Liver (tissue), 9 donors: ENCODE data around the gene LSM6. TPM values are rescaled to one million over a fixed set of nuclear protein-coding genes. Genes with fewer than 3 reads are reported as not detected.

Experiments
- DNase-seq: peaks from one replicate; pipeline ENCODE4 v3.0.0-alpha.2; 2017; ENCODE audit warnings: low spot score
- H3K27ac ChIP-seq, 2 donors: one replicate each; pipeline ENCODE4 v1.7.0; 2013; ENCODE audit warnings: inconsistent platforms in 2 of 2, low read length in 2 of 2, control low read depth in 1 of 2, low read depth in 1 of 2, mild to moderate bottlenecking in 1 of 2
- H3K27me3 ChIP-seq, 4 donors: one replicate each; pipeline versions ENCODE4 v1.6.1 to v1.7.0; 2013; ENCODE audit warnings: low read length in 3 of 4, inconsistent platforms in 1 of 4, mild to moderate bottlenecking in 1 of 4, moderate library complexity in 1 of 4; ENCODE audit not compliant: control insufficient read depth in 4 of 4, insufficient read depth in 4 of 4
- H3K36me3 ChIP-seq, 4 donors: one replicate each; pipeline versions ENCODE4 v1.6.1 to v1.7.0; 2013; ENCODE audit warnings: low read length in 3 of 4, mild to moderate bottlenecking in 3 of 4, low read depth in 1 of 4, moderate library complexity in 1 of 4; ENCODE audit not compliant: control insufficient read depth in 4 of 4, insufficient read depth in 3 of 4
- H3K4me1 ChIP-seq, 4 donors: one replicate each; pipeline versions ENCODE4 v1.6.1 to v1.7.0; 2013; ENCODE audit warnings: low read length in 3 of 4, mild to moderate bottlenecking in 3 of 4, moderate library complexity in 1 of 4; ENCODE audit not compliant: control insufficient read depth in 4 of 4, insufficient read depth in 4 of 4
- H3K4me3 ChIP-seq, 3 donors: one replicate each; pipeline versions ENCODE4 v1.6.1 to v1.7.0; 2013; ENCODE audit warnings: low read length in 3 of 3, control low read depth in 1 of 3, low read depth in 1 of 3, mild to moderate bottlenecking in 1 of 3
- H3K9ac ChIP-seq, 2 donors: one replicate each; pipeline ENCODE4 v1.7.0; 2013; ENCODE audit warnings: low read length in 2 of 2, mild to moderate bottlenecking in 2 of 2, moderate library complexity in 2 of 2, control low read depth in 1 of 2, low read depth in 1 of 2
- H3K9me3 ChIP-seq, 4 donors: one replicate each; pipeline versions ENCODE4 v1.6.1 to v1.7.0; 2013; ENCODE audit warnings: low read length in 3 of 4; ENCODE audit not compliant: control insufficient read depth in 4 of 4
- EGR1 ChIP-seq, 2 donors: IDR thresholded peaks; 2 replicates each; pipeline ENCODE4 v1.6.1; 2016 to 2018; ENCODE audit warnings: antibody characterized with exemption in 2 of 2, low read depth in 2 of 2
- FOXA1 ChIP-seq: IDR thresholded peaks from 2 replicates; pipeline ENCODE4 v1.6.1; 2016; ENCODE audit warnings: antibody characterized with exemption
- FOXA2 ChIP-seq: IDR thresholded peaks from 2 replicates; pipeline ENCODE4 v1.6.1; 2016; ENCODE audit warnings: antibody characterized with exemption
- GABPA ChIP-seq, 2 donors: IDR thresholded peaks in 1 of 2; conservative IDR thresholded peaks in 1 of 2; 2 replicates each; pipeline ENCODE4 v1.6.1; 2016; ENCODE audit warnings: antibody characterized with exemption in 2 of 2, mild to moderate bottlenecking in 1 of 2, moderate library complexity in 1 of 2
- HNF4A ChIP-seq, 2 donors: conservative IDR thresholded peaks; 2 replicates each; pipeline ENCODE4 v1.6.1; 2016; ENCODE audit warnings: antibody characterized with exemption in 2 of 2, mild to moderate bottlenecking in 2 of 2
- HNF4G ChIP-seq: IDR thresholded peaks from 2 replicates; pipeline ENCODE4 v1.6.1; 2016; ENCODE audit warnings: antibody characterized with exemption
- JUND ChIP-seq, 2 donors: IDR thresholded peaks; 2 replicates each; pipeline ENCODE4 v1.6.1; 2016; ENCODE audit warnings: antibody characterized with exemption in 2 of 2
- NR2F2 ChIP-seq: IDR thresholded peaks from 2 replicates; pipeline ENCODE4 v1.6.1; 2016; ENCODE audit warnings: antibody characterized with exemption
- RAD21 ChIP-seq, 2 donors: IDR thresholded peaks; 2 replicates each; pipeline ENCODE4 v1.6.1; 2016; ENCODE audit warnings: antibody characterized with exemption in 2 of 2, mild to moderate bottlenecking in 2 of 2
- RXRA ChIP-seq, 2 donors: IDR thresholded peaks; 2 replicates each; pipeline ENCODE4 v1.6.1; 2017 to 2018; ENCODE audit warnings: antibody characterized with exemption in 2 of 2, mild to moderate bottlenecking in 1 of 2
- SP1 ChIP-seq: IDR thresholded peaks from 2 replicates; pipeline ENCODE4 v1.6.1; 2018; ENCODE audit warnings: antibody characterized with exemption, mild to moderate bottlenecking
- TAF1 ChIP-seq: conservative IDR thresholded peaks from 2 replicates; pipeline ENCODE4 v1.6.1; 2016; ENCODE audit warnings: antibody characterized with exemption, mild to moderate bottlenecking
- YY1 ChIP-seq: IDR thresholded peaks from 2 replicates; pipeline ENCODE4 v1.6.1; 2016; ENCODE audit warnings: antibody characterized with exemption, mild to moderate bottlenecking
- WGBS: extraction: QIAGEN DNeasy Blood & Tissue Kit; methylation state at CpG from one replicate; pipeline ENCODE4 v1.1.7; 2013; 5-methylcytosine and 5-hydroxymethylcytosine counted together
- polyA plus RNA-seq, 2 donors: library from polyadenylated mRNA; stranded (reverse) in 1 of 2; unstranded in 1 of 2; fragments of 200-250 nt in 1 of 2; fragments of >200 nt in 1 of 2; fragmentation: Nextera tagmentation in 1 of 2; extraction: Ambion mirVana in 1 of 2; gene quantifications; one replicate each; pipeline versions ENCODE4 v1.2.1 to v1.2.3, GENCODE V29; 2013 to 2015
- total RNA-seq, 2 donors: library from RNA; depleted of rRNA; stranded (reverse); fragments of >200 nt; gene quantifications; one replicate each; pipeline ENCODE4 v1.2.3, GENCODE V29; 2014
- TF ChIP-seq, protein P1 (sequence below): fragments of 150-350 bp; IDR thresholded peaks from 2 replicates; pipeline ENCODE4 v1.5.1; 2017; ENCODE audit warnings: improper control_type of control experiment, low read depth, low read length; ENCODE audit not compliant: missing input control
- TF ChIP-seq, protein P2 (sequence below): IDR thresholded peaks from 2 replicates; pipeline ENCODE4 v1.6.1; 2016; ENCODE audit warnings: antibody characterized with exemption
- TF ChIP-seq, protein P3 (sequence below): IDR thresholded peaks from 2 replicates; pipeline ENCODE4 v1.6.1; 2016; ENCODE audit warnings: antibody characterized with exemption
- TF ChIP-seq, protein P4 (sequence below): IDR thresholded peaks from 2 replicates; pipeline ENCODE4 v1.6.1; 2016; ENCODE audit warnings: antibody characterized with exemption, mild to moderate bottlenecking
- TF ChIP-seq, protein P5 (sequence below): IDR thresholded peaks from 2 replicates; pipeline ENCODE4 v1.6.1; 2016; ENCODE audit warnings: antibody characterized with exemption
- donor health status: healthy.
- donor health status: healthy.
- donor health status: healthy.
- donor health status: healthy.
- donor health status: healthy.

The LSM6 gene
- total and polyA plus RNA-seq, 4 donors = 14.7 to 26.9 (median 24.2) TPM

DNA sequence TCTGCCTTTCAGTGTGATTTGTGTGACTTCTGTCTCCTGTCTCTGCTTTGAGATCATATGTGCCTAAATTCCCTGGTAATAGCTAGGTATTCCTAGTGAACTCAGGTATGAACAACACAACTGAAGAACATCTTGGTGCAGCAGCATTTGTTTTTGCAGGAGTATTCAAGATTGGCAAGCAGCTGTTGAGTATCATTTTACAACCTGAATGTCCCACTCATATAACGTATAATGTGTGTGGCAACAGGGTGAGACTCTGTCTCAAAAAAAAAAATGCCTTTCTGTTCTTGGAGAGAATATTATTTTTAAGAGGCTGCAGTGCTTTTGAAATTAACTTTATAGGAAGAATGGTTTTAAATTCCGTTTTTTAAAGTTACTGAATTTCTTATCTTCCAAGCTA lies 7.7 kb downstream of the LSM6 start:
- TF ChIP-seq, protein P1, sequence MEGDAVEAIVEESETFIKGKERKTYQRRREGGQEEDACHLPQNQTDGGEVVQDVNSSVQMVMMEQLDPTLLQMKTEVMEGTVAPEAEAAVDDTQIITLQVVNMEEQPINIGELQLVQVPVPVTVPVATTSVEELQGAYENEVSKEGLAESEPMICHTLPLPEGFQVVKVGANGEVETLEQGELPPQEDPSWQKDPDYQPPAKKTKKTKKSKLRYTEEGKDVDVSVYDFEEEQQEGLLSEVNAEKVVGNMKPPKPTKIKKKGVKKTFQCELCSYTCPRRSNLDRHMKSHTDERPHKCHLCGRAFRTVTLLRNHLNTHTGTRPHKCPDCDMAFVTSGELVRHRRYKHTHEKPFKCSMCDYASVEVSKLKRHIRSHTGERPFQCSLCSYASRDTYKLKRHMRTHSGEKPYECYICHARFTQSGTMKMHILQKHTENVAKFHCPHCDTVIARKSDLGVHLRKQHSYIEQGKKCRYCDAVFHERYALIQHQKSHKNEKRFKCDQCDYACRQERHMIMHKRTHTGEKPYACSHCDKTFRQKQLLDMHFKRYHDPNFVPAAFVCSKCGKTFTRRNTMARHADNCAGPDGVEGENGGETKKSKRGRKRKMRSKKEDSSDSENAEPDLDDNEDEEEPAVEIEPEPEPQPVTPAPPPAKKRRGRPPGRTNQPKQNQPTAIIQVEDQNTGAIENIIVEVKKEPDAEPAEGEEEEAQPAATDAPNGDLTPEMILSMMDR = no peak
- TF ChIP-seq, protein P2, sequence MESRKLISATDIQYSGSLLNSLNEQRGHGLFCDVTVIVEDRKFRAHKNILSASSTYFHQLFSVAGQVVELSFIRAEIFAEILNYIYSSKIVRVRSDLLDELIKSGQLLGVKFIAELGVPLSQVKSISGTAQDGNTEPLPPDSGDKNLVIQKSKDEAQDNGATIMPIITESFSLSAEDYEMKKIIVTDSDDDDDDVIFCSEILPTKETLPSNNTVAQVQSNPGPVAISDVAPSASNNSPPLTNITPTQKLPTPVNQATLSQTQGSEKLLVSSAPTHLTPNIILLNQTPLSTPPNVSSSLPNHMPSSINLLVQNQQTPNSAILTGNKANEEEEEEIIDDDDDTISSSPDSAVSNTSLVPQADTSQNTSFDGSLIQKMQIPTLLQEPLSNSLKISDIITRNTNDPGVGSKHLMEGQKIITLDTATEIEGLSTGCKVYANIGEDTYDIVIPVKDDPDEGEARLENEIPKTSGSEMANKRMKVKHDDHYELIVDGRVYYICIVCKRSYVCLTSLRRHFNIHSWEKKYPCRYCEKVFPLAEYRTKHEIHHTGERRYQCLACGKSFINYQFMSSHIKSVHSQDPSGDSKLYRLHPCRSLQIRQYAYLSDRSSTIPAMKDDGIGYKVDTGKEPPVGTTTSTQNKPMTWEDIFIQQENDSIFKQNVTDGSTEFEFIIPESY = no peak
- TF ChIP-seq GABPA (IDR thresholded peaks at IDR 0.05 in 1 of 2, conservative IDR thresholded peaks at IDR 0.05 in 1 of 2) = no peak
- TF ChIP-seq, protein P3, sequence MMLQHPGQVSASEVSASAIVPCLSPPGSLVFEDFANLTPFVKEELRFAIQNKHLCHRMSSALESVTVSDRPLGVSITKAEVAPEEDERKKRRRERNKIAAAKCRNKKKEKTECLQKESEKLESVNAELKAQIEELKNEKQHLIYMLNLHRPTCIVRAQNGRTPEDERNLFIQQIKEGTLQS = no peak
- no peak for TF ChIP-seq NR2F2
- no peak for TF ChIP-seq JUND (IDR thresholded peaks at IDR 0.05)
- TF ChIP-seq SP1 = no peak
- TF ChIP-seq HNF4G = no peak
- TF ChIP-seq EGR1 (IDR thresholded peaks at IDR 0.05; ENCODE audit: low read depth in 2 of 2) = no peak
- no peak for TF ChIP-seq RXRA (IDR thresholded peaks at IDR 0.05)
- TF ChIP-seq HNF4A (conservative IDR thresholded peaks at IDR 0.05) = no peak
- TF ChIP-seq FOXA1 = no peak
- TF ChIP-seq, protein P4, sequence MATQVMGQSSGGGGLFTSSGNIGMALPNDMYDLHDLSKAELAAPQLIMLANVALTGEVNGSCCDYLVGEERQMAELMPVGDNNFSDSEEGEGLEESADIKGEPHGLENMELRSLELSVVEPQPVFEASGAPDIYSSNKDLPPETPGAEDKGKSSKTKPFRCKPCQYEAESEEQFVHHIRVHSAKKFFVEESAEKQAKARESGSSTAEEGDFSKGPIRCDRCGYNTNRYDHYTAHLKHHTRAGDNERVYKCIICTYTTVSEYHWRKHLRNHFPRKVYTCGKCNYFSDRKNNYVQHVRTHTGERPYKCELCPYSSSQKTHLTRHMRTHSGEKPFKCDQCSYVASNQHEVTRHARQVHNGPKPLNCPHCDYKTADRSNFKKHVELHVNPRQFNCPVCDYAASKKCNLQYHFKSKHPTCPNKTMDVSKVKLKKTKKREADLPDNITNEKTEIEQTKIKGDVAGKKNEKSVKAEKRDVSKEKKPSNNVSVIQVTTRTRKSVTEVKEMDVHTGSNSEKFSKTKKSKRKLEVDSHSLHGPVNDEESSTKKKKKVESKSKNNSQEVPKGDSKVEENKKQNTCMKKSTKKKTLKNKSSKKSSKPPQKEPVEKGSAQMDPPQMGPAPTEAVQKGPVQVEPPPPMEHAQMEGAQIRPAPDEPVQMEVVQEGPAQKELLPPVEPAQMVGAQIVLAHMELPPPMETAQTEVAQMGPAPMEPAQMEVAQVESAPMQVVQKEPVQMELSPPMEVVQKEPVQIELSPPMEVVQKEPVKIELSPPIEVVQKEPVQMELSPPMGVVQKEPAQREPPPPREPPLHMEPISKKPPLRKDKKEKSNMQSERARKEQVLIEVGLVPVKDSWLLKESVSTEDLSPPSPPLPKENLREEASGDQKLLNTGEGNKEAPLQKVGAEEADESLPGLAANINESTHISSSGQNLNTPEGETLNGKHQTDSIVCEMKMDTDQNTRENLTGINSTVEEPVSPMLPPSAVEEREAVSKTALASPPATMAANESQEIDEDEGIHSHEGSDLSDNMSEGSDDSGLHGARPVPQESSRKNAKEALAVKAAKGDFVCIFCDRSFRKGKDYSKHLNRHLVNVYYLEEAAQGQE = no peak
- no peak for TF ChIP-seq TAF1
- TF ChIP-seq, protein P5, sequence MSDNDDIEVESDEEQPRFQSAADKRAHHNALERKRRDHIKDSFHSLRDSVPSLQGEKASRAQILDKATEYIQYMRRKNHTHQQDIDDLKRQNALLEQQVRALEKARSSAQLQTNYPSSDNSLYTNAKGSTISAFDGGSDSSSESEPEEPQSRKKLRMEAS = no peak
- no peak for TF ChIP-seq YY1
- no peak for TF ChIP-seq FOXA2
- no peak for TF ChIP-seq RAD21 (IDR thresholded peaks at IDR 0.05)
- no peak overlapping the region for H3K9ac ChIP-seq
- no peak overlapping the region for H3K4me3 ChIP-seq
- H3K36me3 ChIP-seq = peaks cover 0 to 17% (median 13%) of the 10 kb centered on the region in 4 donors
- no peaks in the 10 kb centered on the region for H3K27me3 ChIP-seq
- H3K9me3 ChIP-seq = no peaks in the 10 kb centered on the region
- WGBS = 91% methylated on average over 2 of the region's 2 CpGs
- DNase-seq = no peak
- peaks cover 0 to 6% (median under 1%) of the 10 kb centered on the region in 4 donors for H3K4me1 ChIP-seq
- no peak overlapping the region for H3K27ac ChIP-seq
